LNCaP clone FGC (cell line): Measurements from ENCODE around the gene IGLL1.
A peak's percentile ranks its signal among the peaks of the same experiment; 100 is the strongest.
"Not testable (repeated sequence)": the region's sequence is repeated elsewhere in the genome, so short reads cannot be mapped to it uniquely, and the experiment has no call there.

Experiments used
- DNase-seq: peaks from one replicate; pipeline ENCODE4 v3.0.0-alpha.2; 2011; ENCODE audit warnings: low read depth
- H3K4me3 ChIP-seq: 2 replicates; pipeline ENCODE4 v1.5.1; 2011; ENCODE audit warnings: mild to moderate bottlenecking, low read depth, low read length, control low read depth
- CTCF ChIP-seq: IDR thresholded peaks from 2 replicates; pipeline ENCODE4 v1.5.1; 2012; ENCODE audit warnings: mild to moderate bottlenecking; ENCODE audit not compliant: control insufficient read depth, insufficient read depth; ENCODE audit errors: extremely low read depth

Gene IGLL1

GRCh38 chr22:23536821-23537345, 43.2 kb downstream of the IGLL1 start:
- no peak for DNase-seq
- no peak overlapping the region for H3K4me3 ChIP-seq
- TF ChIP-seq CTCF: no peak

DNA sequence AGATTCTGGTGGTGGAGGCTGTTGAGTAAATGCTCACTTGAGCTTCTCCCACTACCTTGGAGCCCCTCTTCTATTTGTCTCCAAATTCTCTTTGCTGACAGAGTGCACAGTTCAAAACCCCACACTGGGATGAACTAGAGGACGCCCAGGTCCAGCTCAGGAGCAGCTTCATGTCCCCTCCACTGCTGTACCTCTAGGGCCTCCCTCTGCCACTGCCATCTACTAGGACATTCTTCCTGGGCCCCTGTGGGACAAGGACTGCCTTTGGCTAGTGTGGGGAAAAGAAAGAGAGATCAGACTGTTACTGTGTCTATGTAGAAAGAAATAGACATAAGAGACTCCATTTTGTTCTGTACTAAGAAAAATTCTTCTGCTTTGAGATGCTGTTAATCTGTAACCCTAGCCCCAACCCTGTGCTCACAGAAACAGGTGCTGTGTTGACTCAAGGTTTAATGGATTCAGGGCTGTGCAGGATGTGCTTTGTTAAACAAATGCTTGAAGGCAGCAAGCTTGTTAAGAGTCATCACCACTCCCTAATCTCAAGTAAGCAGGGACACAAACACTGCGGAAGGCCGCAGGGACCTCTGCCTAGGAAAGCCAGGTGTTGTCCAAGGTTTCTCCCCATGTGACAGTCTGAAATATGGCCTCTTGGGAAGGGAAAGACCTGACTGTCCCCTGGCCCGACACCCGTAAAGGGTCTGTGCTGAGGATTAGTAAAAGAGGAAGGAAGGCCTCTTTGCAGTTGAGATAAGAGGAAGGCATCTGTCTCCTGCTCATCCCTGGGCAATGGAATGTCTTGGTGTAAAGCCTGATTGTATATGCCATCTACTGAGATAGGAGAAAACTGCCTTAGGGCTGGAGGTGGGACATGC, 44.1 kb downstream of the IGLL1 start:
- peak; percentile 26 for DNase-seq
- not testable (repeated sequence) for H3K4me3 ChIP-seq

DNA sequence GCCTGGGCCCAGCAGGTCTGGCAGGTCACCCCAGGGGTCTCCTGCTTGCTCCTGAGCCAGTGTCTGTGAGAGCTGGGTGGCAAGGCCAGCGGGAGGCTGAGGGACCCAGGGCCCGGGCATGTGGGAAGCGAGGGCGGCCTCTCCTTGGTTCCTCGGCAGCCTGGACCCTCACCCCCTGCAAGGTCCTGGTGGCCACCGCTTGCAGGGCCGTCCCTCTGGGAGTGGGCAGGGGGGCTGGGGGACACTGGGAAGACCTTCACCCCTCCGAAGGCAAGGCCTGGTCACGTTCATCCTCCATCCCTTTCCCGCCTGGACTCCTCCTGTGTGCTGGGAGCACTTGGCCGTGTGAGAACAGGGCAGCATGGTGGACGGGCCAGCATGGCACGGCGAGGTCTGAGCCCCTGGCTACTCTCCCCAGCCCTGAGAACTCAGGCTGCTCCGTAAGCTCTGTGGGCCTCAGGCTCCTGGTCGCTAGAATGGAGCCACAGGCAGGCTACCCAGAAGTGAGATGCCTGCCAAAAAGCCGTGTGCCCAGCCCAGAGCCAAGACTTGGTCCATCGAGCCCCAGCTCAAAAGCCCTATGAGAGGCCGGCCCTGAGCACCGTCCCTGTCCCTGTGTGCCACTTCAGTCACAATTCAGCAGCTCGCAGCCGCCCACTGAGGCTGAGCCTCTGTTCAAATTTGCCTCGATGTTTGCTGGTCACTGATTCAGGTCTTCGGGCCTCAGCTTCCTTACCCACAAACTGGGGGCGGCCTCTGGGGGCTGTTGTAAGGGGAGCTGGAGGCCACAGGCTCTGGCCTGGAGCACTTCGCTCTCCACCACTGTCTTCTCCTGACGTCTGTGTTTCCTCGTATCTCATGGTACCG, 45.0 kb downstream of the IGLL1 start:
- no peak for TF ChIP-seq CTCF
- no peak overlapping the region for H3K4me3 ChIP-seq
- no peak for DNase-seq

DNA sequence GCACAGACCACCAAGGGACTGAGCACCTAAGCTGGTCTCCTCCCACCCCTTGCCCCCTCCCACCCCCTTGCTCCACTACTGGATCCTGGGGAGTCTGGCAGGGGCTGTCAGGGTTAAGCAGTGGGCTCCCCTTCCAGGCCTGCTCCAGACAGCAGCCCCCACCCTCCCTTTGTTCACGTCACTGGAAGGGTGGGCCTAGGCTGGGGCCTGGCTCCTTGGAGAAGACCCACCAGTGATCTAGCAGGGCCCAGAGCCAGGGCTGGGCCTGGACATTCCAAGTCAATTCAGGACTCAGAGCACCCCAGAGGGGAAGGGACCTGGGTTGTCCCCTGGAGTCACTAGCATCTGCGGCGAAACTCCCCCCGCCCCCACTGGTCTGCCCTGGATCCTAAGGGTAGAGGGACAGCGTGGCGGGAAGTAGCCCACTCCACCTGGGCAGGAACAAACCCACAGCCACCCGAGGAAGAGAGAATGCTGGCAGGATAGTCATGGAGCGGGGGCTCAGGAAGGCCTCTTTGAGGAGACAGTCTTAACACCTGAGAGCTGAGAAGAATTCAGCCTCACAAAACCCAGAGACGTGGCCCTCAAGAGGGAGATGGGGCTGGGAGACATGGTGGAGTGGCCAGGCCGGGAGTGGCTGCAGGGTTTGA, 45.8 kb downstream of the IGLL1 start:
- TF ChIP-seq CTCF: no peak
- no peak overlapping the region for H3K4me3 ChIP-seq
- DNase-seq: no peak

GRCh38 chr22:23533771-23534191, 46.3 kb downstream of the IGLL1 start:
- no peak overlapping the region for H3K4me3 ChIP-seq
- no peak for DNase-seq
- no peak for TF ChIP-seq CTCF

DNA sequence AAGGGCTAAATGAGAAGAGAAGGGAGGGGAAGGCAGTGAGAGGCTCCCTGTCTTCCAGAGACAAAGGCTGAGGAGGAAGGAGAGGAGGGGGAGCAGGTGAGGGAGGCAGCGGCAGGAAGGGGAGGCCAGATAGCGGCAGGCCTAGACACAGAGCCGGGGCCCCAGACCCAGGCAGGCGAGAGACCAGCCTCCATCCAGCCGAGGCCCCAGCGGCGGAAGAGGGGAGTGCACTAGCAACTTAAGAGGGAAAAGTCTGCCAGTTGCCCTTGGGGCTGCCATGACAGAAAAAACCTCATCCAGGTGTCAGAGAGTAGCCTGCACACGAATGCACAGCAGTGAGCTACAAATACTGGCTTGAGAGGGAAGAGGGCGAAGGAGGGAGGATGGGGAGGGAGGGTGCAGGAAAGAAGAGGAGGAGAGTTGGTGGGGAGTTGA, 46.7 kb downstream of the IGLL1 start:
- no peak for TF ChIP-seq CTCF
- DNase-seq: no peak
- H3K4me3 ChIP-seq: no peak overlapping the region

- no peak for DNase-seq
- TF ChIP-seq CTCF: no peak
- H3K4me3 ChIP-seq: no peak overlapping the region
Measured at GRCh38 chr22:23532731-23533130, 47.4 kb downstream of the IGLL1 start.
